MM.1S (cell line): ENCODE measurements around the gene AGPAT3.

Experiments used
- EZH2 ChIP-seq: fragments of 300-600 bp; sonication (generic); optimal IDR thresholded peaks from 2 replicates; pipeline ENCODE3; 2017; ENCODE audit warnings: low read depth, mild to moderate bottlenecking, antibody characterized with exemption, low read length, mixed read lengths
- TF ChIP-seq, protein P1 (sequence below): fragments of 300-600 bp; sonication (generic); IDR thresholded peaks from 2 replicates; pipeline ENCODE4 v1.5.1; 2016; ENCODE audit warnings: antibody characterized with exemption, low read length, mixed read lengths

GRCh38 chr21:43978060-43978459, 113.0 kb downstream of the AGPAT3 start:
- TF ChIP-seq EZH2: no peak
- TF ChIP-seq, protein P1, sequence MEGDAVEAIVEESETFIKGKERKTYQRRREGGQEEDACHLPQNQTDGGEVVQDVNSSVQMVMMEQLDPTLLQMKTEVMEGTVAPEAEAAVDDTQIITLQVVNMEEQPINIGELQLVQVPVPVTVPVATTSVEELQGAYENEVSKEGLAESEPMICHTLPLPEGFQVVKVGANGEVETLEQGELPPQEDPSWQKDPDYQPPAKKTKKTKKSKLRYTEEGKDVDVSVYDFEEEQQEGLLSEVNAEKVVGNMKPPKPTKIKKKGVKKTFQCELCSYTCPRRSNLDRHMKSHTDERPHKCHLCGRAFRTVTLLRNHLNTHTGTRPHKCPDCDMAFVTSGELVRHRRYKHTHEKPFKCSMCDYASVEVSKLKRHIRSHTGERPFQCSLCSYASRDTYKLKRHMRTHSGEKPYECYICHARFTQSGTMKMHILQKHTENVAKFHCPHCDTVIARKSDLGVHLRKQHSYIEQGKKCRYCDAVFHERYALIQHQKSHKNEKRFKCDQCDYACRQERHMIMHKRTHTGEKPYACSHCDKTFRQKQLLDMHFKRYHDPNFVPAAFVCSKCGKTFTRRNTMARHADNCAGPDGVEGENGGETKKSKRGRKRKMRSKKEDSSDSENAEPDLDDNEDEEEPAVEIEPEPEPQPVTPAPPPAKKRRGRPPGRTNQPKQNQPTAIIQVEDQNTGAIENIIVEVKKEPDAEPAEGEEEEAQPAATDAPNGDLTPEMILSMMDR: no peak
